NT2/D1 (cell line): Measurements from ENCODE around the gene PIK3IP1.

Experiments used
- YY1 ChIP-seq: IDR thresholded peaks from 2 replicates; pipeline ENCODE4 v1.6.1; 2011; ENCODE audit not compliant: insufficient read length, insufficient read depth
- ZNF274 ChIP-seq: IDR thresholded peaks from 2 replicates; pipeline ENCODE4 v1.6.1; 2011; ENCODE audit warnings: mild to moderate bottlenecking, low read depth, low read length

DNA sequence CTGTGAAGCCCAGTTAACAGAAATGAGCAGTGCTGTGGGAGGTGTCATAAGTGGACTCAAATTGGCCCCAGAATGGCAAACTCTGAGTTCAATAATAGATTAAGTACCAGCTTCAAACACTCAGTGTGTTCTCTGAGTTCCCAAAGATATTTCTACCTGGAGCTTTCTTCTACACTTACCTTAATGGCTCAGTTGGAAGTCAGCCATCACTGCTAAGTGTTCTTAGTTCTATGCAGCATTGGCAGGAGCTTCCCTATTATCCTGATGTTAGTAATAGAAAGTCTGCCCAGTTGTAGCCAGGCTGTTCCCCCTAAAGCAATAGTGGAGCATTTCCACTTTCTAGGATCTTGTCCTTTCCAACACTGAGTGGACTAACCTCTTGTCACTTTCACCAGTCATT lies 9.7 kb upstream of the PIK3IP1 start:
- TF ChIP-seq YY1 (no peak), ZNF274 (no peak)
